Ovary (tissue), 3 donors: ENCODE results near the gene DEDD2.

Source experiments
- EP300 ChIP-seq: sonication (generic); formaldehyde crosslinking; IDR thresholded peaks from one replicate; pipeline ENCODE4 v1.6.1; 2017; ENCODE audit warnings: antibody characterized with exemption
- POLR2A ChIP-seq: fragments of 450-650 bp; IDR thresholded peaks from one replicate; pipeline ENCODE4 v1.6.1; 2017; ENCODE audit warnings: antibody characterized with exemption, mild to moderate bottlenecking, moderate library complexity
- TF ChIP-seq, protein P1 (sequence below), 3 donors: fragments of 450-650 bp in 2 of 3; fragments of 200-600 bp in 1 of 3; IDR thresholded peaks; one replicate each; pipeline versions ENCODE4 v1.5.1 to v1.8.0; 2016 to 2022; ENCODE audit warnings: antibody characterized with exemption in 3 of 3, mild to moderate bottlenecking in 1 of 3
- donor health status: DM: no; HTN: no; CAD: no.

GRCh38 chr19:42250666-42251531 is 33.4 kb upstream of the DEDD2 start:
- TF ChIP-seq EP300, result no peak
- TF ChIP-seq, protein P1, sequence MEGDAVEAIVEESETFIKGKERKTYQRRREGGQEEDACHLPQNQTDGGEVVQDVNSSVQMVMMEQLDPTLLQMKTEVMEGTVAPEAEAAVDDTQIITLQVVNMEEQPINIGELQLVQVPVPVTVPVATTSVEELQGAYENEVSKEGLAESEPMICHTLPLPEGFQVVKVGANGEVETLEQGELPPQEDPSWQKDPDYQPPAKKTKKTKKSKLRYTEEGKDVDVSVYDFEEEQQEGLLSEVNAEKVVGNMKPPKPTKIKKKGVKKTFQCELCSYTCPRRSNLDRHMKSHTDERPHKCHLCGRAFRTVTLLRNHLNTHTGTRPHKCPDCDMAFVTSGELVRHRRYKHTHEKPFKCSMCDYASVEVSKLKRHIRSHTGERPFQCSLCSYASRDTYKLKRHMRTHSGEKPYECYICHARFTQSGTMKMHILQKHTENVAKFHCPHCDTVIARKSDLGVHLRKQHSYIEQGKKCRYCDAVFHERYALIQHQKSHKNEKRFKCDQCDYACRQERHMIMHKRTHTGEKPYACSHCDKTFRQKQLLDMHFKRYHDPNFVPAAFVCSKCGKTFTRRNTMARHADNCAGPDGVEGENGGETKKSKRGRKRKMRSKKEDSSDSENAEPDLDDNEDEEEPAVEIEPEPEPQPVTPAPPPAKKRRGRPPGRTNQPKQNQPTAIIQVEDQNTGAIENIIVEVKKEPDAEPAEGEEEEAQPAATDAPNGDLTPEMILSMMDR (IDR thresholded peaks at IDR 0.05), result no peak
- TF ChIP-seq POLR2A, result no peak
